ENCODE results near the gene MAP1LC3B.

- TF ChIP-seq EZH2 (IDR thresholded peaks at IDR 0.05; ENCODE audit: low read depth, low read length, severe bottlenecking) (no peak), CTCF (IDR thresholded peaks at IDR 0.05; ENCODE audit: control extremely low read depth in 1 of 3, insufficient read depth in 1 of 3, low read depth in 1 of 3, low read length in 3 of 3) (no peak), FOSL1 (IDR thresholded peaks at IDR 0.05; ENCODE audit: insufficient read depth, low read depth, low read length) (no peak), CEBPB (IDR thresholded peaks at IDR 0.05; ENCODE audit: low read depth, low read length) (no peak), EP300 (IDR thresholded peaks at IDR 0.05; ENCODE audit: borderline replicate concordance in 1 of 2, low read depth in 2 of 2, low read length in 2 of 2) (no peak), SP1 (IDR thresholded peaks at IDR 0.05; ENCODE audit: low read depth, low read length) (no peak), BRCA1 (IDR thresholded peaks at IDR 0.05; ENCODE audit: low read depth, low read length) (no peak), RFX5 (IDR thresholded peaks at IDR 0.05; ENCODE audit: borderline replicate concordance, low read depth, low read length) (no peak), RAD21 (IDR thresholded peaks at IDR 0.05 in 1 of 2, conservative IDR thresholded peaks at IDR 0.05 in 1 of 2; ENCODE audit: low read depth in 2 of 2, low read length in 2 of 2) (no peak), GTF2F1 (IDR thresholded peaks at IDR 0.05; ENCODE audit: borderline replicate concordance, low read depth, low read length) (no peak)
These were observed 25.8 kb upstream of the MAP1LC3B start for GRCh38 chr16:87366288-87366687.
